GM06990 (cell line): ENCODE measurements around the gene SERAC1.

Source experiments
- DNase-seq: peaks from one replicate; pipeline ENCODE4 v3.0.0-alpha.2; 2011; ENCODE audit not compliant: insufficient read length; ENCODE audit errors: extremely low read depth
- H3K27me3 ChIP-seq: replicated peaks from 2 replicates; pipeline ENCODE4 v1.6.0; 2011; ENCODE audit warnings: low read length; ENCODE audit not compliant: control insufficient read depth, insufficient read depth
- H3K36me3 ChIP-seq: 2 replicates; pipeline ENCODE4 v1.5.1; 2011; ENCODE audit warnings: low read length; ENCODE audit not compliant: control insufficient read depth, insufficient read depth
- H3K4me3 ChIP-seq: replicated peaks from 2 replicates; pipeline ENCODE4 v1.5.1; 2011; ENCODE audit warnings: low read depth, mild to moderate bottlenecking, control low read depth, low read length
- TF ChIP-seq, protein P1 (sequence below): IDR thresholded peaks from 2 replicates; pipeline ENCODE4 v1.5.1; 2011; ENCODE audit warnings: low read length, control low read depth, mild to moderate bottlenecking, inconsistent platforms; ENCODE audit not compliant: insufficient read depth, poor library complexity, severe bottlenecking

The SERAC1 gene

GRCh38 chr6:158077676-158078075 lies 90.4 kb downstream of the SERAC1 start:
- DNase-seq: no peak
- H3K36me3 ChIP-seq: peaks cover 2% of the 10 kb centered on the region
- TF ChIP-seq, protein P1, sequence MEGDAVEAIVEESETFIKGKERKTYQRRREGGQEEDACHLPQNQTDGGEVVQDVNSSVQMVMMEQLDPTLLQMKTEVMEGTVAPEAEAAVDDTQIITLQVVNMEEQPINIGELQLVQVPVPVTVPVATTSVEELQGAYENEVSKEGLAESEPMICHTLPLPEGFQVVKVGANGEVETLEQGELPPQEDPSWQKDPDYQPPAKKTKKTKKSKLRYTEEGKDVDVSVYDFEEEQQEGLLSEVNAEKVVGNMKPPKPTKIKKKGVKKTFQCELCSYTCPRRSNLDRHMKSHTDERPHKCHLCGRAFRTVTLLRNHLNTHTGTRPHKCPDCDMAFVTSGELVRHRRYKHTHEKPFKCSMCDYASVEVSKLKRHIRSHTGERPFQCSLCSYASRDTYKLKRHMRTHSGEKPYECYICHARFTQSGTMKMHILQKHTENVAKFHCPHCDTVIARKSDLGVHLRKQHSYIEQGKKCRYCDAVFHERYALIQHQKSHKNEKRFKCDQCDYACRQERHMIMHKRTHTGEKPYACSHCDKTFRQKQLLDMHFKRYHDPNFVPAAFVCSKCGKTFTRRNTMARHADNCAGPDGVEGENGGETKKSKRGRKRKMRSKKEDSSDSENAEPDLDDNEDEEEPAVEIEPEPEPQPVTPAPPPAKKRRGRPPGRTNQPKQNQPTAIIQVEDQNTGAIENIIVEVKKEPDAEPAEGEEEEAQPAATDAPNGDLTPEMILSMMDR: no peak

GRCh38 chr6:158076548-158076947 lies 91.5 kb downstream of the SERAC1 start:
- no peak for DNase-seq
- no peaks in the 10 kb centered on the region for H3K27me3 ChIP-seq
- H3K4me3 ChIP-seq: no peak overlapping the region
- TF ChIP-seq, protein P1: no peak
- H3K36me3 ChIP-seq: peaks cover 2% of the 10 kb centered on the region

More at GRCh38 chr6:158077676-158078075, 90.4 kb downstream of the SERAC1 start:
- Histone ChIP-seq H3K4me3 (no peak overlapping the region), H3K27me3 (no peaks in the 10 kb centered on the region)

DNA sequence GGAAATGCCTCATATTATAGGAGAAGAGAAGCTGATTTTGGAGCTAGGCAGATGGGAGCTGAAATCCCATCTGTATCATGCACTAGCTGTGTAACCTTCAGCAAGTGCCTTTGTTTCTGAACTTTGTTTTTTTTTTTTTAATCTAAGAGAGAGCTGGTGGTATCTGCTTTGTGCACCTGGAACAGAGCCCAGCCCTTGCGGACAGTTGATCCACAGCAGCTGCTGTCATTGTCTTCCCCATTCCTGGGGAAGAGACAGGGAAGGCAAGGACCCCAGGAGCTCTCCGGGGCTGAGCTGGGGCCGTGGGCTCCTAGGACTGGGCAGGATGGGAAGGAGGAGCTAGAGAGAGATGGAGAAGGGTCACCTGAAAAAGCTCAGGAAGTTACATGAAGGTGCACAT lies 94.3 kb downstream of the SERAC1 start:
- DNase-seq: no peak
- TF ChIP-seq, protein P1: no peak
- no peak overlapping the region for H3K4me3 ChIP-seq
- peaks cover 2% of the 10 kb centered on the region for H3K36me3 ChIP-seq
- no peaks in the 10 kb centered on the region for H3K27me3 ChIP-seq

- no peak for DNase-seq
- Histone ChIP-seq H3K4me3 (no peak overlapping the region), H3K36me3 (peaks cover 2% of the 10 kb centered on the region), H3K27me3 (no peaks in the 10 kb centered on the region)
- TF ChIP-seq, protein P1: peak; percentile 82
These were observed 95.9 kb downstream of the SERAC1 start for GRCh38 chr6:158072083-158072721.

GRCh38 chr6:158071121-158072082 lies 96.7 kb downstream of the SERAC1 start:
- Histone ChIP-seq H3K36me3 (peaks cover 3% of the 10 kb centered on the region), H3K27me3 (no peaks in the 10 kb centered on the region), H3K4me3 (no peak overlapping the region)
- TF ChIP-seq, protein P1: no peak
- no peak for DNase-seq
